NCI-H524 (cell line): ENCODE data around the gene HAPLN2.

Experiments used
- DNase-seq, 2 experiments: peaks; one replicate each; lab custom pipeline; 2025; lab: John Stamatoyannopoulos, UW

HAPLN2 gene

DNA sequence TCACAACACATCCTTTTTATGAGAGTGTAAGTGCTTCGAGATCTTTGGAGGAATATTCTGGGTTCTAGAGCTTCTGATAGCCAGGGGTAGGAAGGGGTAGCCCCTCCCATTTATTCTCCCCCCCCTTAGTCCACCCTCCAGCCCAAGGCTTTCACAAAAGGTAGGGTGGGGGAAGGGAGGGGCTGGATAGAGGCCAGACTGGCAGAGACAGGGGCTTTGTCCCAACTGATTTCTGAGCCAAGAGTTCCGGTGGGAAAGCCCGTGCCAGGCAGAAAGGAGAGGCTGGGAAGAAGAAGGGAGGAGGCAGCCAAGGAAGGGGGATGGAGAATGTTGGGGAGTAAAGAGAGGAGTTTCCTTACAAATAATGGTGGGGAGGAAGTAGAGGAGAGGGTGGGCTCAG lies 25.8 kb downstream of the HAPLN2 start:
- DNase-seq = no peak

DNA sequence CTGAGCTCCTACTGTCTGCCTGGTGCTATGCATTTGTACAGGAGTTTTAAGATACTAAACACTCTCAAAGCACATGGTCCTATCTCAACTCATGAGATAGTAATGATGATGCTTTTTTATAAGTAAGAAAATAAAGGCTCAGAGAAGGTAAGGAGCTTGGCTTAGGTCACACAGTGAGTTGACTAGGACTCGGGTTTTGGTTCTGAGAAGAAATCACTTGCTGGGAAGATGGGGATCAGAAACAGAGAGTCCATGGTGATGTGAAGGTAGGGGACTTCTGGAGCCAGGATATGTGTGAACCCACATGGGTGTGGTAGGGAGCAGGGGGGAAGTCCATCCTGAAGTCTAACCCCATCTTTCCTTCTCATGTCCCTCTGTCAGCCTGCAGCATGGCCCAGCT lies 26.5 kb downstream of the HAPLN2 start:
- DNase-seq = no peak

DNA sequence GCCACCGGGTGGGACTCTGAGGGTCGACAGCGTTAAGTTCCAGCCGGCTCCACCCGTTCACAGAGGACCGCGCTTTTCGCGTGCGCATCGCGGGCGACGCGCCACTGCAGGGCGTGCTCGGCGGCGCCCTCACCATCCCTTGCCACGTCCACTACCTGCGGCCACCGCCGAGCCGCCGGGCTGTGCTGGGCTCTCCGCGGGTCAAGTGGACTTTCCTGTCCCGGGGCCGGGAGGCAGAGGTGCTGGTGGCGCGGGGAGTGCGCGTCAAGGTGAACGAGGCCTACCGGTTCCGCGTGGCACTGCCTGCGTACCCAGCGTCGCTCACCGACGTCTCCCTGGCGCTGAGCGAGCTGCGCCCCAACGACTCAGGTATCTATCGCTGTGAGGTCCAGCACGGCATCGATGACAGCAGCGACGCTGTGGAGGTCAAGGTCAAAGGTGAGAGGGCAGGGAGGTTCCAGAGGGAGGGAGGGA lies 27.6 kb downstream of the HAPLN2 start:
- DNase-seq = no peak

DNA sequence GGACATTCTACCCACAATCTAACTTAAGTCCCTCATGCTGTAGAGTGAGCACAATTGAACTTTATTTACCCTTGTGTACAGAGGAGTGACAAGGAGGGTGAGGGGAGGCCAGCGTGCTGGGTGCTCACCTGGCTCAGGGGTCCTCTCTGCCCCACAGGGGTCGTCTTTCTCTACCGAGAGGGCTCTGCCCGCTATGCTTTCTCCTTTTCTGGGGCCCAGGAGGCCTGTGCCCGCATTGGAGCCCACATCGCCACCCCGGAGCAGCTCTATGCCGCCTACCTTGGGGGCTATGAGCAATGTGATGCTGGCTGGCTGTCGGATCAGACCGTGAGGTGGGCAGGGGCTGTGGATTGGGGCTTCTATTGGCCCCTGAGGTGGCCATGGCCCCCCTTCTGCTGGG lies 28.1 kb downstream of the HAPLN2 start:
- DNase-seq = no peak

DNA sequence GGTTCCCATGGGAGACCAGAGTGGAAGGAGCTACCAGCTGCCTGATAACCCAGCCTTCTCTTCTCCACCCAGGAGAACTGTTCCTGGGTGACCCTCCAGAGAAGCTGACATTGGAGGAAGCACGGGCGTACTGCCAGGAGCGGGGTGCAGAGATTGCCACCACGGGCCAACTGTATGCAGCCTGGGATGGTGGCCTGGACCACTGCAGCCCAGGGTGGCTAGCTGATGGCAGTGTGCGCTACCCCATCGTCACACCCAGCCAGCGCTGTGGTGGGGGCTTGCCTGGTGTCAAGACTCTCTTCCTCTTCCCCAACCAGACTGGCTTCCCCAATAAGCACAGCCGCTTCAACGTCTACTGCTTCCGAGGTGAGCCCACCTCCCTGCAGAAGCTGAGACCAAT lies 29.3 kb downstream of the HAPLN2 start:
- no peak for DNase-seq

DNA sequence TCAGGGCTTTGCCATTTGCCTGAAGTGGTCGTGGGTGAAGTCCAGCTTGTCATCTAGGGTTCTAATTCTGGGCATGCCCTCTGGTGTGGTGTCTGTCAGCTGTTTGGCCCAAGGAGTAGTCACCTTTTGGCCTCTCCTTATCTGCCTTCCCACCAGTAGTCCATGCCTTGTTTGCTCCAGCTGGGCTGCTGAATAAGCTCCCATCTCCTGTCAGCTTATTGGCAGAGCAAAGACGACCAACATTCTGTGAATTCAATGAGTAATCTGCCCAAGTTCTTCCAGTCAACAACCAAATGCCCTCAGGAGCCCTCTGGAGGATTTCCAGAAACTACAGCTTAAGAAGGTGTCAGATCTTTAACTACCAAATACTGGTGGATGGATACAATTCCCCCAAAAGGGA lies 29.7 kb downstream of the HAPLN2 start:
- no peak for DNase-seq

DNA sequence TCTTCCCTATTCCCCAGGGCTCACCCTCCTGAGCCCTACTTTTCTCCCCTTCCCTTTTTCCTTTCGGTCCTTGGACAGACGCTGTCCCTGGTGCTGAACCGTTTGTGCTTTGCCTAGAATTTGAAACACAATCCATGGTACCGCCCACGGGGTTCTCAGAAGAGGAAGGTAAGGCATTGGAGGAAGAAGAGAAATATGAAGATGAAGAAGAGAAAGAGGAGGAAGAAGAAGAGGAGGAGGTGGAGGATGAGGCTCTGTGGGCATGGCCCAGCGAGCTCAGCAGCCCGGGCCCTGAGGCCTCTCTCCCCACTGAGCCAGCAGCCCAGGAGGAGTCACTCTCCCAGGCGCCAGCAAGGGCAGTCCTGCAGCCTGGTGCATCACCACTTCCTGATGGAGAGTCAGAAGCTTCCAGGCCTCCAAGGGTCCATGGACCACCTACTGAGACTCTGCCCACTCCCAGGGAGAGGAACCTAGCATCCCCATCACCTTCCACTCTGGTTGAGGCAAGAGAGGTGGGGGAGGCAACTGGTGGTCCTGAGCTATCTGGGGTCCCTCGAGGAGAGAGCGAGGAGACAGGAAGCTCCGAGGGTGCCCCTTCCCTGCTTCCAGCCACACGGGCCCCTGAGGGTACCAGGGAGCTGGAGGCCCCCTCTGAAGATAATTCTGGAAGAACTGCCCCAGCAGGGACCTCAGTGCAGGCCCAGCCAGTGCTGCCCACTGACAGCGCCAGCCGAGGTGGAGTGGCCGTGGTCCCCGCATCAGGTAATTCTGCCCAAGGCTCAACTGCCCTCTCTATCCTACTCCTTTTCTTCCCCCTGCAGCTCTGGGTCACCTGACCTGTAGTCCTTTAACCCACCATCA lies 33.1 kb downstream of the HAPLN2 start:
- DNase-seq = no peak

DNA sequence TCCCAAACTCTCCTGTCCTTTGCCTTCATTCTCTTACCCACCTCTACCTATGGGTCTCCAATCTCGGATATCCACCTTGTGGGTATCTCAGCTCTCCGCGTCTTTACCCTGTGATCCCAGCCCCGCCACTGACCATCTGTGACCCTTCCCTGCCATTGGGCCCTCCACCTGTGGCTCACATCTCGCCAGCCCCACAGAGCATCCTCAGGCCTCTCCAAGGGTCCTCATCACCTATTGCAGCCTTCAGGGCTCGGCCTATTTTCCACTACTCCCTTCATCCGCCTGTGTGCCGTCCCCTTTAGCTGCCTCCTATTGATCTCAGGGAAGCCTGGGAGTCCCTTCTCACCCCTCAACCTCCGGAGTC lies 33.8 kb downstream of the HAPLN2 start:
- no peak for DNase-seq

DNA sequence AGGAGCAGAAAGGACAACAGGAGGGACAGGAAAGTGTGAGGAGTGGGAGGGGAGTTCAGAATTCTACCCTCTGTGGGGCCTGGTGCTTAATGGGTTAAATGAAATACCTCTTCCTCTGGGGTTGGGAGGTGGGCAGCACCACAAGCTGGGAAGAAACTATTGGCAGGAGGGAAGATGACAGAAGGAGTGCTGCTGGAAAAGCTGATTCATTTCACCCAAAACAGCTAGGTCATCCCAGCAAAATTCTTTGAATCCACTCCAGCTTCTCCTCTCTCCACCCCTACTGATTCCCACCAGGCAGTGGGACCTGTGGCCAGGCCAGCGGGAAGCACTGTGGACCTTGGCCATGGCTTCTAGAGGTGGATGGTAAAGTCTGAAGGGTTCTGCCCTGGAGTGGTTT lies 35.5 kb downstream of the HAPLN2 start:
- no peak for DNase-seq

DNA sequence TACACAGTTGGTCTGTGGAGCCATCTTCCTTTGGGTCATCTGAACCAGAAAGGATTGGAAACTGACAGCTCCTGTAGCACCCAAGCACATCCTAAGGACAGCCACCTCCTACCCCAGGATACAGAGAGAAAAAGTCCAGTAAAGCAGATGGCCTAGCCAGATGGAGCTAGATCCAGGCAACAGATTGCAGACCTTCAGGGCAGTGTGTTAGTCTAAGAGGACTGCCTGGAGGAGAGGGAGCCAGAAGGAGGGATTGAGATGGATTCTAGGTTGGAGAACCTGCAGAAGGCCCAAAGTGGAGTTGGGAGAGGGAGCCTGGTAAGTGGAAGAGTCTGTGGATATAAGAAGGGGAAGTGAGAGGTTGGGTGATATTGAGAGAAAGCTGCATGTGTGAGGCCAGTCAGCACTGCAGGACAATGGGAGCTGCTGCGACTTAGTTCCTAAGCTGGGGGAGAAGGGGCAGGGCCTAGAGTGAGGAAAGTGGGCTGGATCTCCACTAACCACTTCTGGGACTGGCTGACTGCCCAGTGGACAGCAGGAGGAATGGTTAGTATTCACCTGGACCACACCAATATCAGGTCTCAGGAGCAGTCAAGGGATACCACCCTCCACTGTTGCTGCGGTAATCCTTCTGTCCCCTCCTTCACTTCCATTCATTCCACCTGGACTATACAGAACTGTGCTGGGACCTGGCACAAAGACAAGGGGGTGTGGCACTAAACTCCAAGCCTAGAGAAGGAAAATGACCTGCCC lies 36.1 kb downstream of the HAPLN2 start:
- DNase-seq = peak; percentile 87 to 93

DNA sequence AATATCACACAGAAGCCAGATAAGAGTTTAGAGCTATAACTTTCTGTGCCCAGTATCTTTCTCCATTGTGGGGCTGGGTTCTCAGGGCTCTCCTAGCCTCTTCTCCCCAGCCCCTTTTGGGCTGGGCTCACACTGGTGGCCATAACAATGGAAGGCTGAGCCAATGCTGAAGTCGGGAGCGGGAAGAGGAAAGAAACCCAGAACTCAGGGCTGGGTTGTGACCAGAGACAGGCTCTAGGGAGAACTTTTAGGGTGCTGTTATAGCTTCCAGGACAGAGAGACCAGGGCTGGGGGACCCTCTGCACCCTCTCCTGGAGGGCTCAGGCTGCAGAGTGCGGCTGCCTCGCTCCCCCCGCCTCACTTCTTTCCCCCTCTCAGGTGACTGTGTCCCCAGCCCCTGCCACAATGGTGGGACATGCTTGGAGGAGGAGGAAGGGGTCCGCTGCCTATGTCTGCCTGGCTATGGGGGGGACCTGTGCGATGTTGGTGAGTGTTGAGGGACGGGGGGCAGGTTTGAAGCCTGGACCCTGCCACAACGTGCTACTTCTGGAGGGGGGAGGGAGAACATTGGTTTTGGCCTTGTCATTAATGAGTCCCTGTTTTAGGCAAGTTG lies 36.8 kb downstream of the HAPLN2 start:
- DNase-seq = no peak

DNA sequence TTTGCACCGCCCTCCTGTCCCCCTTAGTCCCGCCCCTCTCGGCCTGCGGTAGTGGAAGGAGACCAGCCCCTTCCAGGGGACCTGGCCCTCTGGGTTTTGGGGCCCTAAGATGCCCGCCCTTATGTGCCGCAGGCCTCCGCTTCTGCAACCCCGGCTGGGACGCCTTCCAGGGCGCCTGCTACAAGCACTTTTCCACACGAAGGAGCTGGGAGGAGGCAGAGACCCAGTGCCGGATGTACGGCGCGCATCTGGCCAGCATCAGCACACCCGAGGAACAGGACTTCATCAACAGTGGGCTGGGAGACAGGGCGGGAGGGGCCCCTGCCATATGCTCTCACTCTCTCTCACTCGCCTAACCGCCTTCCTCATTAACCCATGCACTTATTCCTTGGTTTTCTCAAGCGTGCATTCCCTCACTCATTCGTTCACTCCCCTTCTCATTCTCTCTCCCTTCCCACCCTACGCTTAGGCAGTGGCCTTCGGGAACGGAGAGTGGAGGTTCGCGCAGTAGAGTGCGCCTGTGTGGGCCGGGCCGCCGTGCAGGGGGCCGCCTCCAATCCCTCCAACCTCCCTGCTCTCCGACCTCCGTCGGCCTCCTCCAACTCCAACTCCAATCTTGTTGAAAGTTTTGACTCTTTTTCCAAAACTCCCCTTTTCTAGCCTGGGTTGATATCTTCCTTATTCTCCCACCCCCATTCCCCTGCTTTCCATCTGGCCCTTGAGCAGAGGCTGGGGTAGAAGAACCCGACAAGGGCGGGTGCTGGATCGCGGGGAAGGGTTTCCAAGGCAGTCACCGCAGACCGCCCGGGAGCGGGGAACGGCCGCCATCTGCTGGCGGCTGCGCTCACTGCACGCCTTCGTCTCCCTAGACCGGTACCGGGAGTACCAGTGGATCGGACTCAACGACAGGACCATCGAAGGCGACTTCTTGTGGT lies 37.9 kb downstream of the HAPLN2 start:
- peak; percentile 63 to 81 for DNase-seq

DNA sequence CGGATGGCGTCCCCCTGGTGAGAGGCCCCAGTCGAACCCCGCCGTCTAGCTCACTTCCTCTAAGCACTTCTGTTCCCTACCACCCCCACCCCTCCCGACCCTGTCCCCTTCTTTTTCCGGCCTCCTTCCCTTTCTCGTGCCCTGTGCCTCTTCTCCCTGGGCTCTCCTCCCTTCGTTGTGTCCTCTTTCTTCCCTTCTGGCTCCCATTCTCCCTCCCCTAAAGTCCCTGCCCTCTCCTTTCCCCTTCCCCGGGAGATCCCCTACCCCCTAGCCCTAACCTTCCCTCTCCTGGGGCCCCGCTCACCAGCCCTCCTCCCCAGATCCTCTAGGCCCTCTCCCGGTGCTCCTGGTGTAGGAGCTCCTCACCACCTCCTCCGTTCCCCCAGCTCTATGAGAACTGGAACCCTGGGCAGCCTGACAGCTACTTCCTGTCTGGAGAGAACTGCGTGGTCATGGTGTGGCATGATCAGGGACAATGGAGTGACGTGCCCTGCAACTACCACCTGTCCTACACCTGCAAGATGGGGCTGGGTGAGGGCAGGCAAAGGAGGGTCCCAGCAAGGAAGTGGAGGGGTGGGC lies 38.6 kb downstream of the HAPLN2 start:
- no peak for DNase-seq

DNA sequence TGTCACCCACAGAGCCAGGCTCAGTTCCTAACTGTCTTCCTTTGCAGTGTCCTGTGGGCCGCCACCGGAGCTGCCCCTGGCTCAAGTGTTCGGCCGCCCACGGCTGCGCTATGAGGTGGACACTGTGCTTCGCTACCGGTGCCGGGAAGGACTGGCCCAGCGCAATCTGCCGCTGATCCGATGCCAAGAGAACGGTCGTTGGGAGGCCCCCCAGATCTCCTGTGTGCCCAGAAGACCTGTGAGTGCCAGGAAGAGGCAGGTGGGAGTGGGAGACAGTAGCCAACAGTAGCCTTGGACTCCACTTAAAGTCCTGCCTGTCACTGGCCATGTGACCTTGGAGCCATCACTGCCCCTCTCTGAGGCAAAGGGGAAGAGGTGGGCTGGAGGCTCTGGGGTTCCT lies 39.3 kb downstream of the HAPLN2 start:
- DNase-seq = no peak

DNA sequence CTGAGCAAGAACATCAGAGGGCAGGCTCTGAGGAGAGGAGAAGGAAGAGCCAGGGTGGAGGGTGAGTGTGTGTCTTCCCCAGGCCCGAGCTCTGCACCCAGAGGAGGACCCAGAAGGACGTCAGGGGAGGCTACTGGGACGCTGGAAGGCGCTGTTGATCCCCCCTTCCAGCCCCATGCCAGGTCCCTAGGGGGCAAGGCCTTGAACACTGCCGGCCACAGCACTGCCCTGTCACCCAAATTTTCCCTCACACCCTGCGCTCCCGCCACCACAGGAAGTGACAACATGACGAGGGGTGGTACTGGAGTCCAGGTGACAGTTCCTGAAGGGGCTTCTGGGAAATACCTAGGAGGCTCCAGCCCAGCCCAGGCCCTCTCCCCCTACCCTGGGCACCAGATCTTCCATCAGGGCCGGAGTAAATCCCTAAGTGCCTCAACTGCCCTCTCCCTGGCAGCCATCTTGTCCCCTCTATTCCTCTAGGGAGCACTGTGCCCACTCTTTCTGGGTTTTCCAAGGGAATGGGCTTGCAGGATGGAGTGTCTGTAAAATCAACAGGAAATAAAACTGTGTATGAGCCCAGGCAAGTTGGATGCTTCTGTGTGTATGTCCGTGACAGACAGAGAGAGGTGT lies 39.8 kb downstream of the HAPLN2 start:
- DNase-seq = no peak

DNA sequence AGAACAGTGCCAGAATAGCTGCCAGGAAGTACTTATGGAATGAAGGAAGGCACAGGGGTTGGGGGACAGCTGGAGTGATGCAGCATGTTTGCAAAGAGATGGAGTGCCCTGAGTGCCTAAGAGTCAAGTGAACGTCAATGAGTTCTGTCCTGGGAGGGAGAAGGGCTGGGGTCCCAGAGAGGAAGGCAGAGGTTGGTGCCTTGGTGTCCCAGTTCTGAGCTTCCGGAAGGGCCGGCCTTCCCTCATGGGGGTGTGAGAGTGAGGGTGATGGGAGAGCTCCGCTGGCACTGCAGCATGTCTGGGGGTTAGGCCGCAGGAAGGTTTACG lies 40.4 kb downstream of the HAPLN2 start:
- no peak for DNase-seq

DNA sequence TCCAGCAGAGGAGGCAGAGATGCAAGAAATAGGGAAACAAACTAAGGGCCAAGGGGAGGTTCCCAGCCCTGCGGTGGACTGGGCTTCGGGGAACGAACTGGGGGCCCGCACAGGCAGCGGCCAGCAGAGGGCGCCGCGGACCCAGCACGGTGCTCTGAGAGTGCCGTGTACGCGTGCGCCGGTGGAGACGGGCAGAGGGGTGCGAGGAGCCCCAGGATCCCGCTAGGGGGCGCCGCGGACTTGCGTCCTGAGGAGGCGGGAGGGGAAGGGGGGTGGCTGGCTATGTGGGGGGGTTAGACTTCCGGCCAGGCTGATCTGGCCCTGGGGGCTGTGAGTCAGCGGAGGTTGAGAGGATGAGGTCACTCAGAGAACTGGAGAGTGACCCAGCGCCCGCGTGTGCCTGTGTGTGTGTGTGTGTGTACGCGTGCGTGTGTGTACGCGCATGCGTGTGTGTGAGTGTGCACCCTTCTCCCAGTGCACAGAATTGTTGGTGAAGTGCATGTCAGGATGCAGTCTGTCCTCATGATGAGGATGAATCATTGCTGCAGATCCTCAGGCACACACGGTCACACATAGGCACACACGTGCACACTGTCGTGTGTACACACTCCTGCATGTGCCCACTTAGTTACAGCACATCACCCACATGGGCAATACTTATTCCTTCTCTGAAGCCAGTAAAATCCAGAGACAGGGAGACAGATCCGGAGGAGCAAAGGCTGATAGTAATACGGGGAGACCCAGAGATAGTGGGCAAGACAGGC lies 41.0 kb downstream of the HAPLN2 start:
- DNase-seq = peak; percentile 70 to 87

DNA sequence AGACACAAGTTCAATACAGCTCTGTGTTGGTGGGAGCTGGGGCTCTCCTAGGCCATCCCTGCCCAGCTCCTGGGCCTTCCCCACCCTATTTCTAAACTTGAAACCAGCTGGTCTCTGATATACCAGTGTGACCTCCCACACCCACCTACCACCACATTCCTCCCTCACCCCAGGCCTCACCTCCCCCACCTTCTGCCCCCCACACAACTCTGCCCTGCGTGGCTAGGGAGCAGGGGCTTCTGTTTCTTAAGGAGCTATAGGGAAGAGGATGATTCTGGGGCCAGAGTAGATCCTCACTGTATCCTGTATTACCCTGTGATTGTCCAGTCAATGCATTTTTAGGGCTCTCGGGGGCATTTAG lies 41.5 kb downstream of the HAPLN2 start:
- no peak for DNase-seq

DNA sequence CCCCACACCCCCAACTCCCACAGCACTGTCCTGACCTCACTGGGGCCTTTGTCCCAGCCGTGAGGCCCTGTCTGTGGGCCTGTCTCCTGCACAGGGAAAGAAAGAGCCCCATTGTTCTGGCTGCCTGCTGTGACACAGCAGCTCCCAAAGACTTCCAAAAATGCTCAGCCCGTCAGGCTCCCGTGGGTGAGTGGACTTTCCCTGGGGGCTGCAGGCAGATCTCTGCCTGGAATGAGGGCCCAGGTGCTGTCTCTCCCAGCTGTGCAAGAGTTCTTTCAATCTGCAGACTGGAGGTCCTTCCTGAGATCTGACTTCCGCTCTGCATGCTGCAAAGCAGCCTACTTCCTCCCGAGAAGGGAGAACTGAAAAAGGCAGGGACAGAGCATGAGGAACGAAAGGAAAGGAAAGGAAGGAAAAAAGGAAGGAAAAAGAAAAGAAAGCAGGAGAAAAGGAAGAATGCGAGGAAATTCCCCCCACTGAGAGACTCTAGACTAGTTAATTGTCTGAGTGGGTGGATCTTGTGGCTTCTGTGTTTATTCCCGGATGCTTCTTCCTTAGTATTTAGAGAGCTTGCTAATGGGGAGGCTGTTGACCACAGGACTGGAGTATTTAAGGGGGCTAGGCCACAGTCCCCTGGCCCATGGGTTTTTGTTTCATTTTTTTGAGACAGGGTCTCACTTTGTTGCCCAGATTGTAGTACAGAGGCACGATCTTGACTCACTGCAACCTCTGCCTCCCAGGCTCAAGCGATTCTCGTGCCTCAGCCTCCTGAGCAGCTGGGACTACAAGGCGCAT lies 43.0 kb downstream of the HAPLN2 start:
- no peak for DNase-seq

DNA sequence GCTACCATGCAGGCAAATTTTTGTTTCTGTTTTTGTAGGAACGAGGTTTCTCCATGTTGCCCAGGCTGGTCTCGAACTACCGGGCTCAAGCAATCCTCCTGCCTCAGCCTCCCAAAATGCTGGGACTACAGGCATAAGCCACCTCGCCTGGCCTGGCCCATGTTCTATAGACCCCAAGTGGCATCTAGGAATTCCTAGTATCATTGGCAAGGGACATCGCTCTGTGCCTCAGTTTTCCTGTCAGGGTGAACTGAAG lies 43.5 kb downstream of the HAPLN2 start:
- DNase-seq = no peak
